Cardiac muscle cell (in vitro differentiated cells and primary cell): ENCODE data around the gene YWHAQ. TPM values are rescaled to one million over a fixed set of nuclear protein-coding genes. Genes with fewer than 3 reads are reported as not detected.

ENCODE experiments used
- DNase-seq, 2 donors: peaks; one replicate each; pipeline versions ENCODE4 v3.0.0 to v3.0.0-alpha.2; 2010 to 2017; ENCODE audit warnings: low read depth in 1 of 2, low spot score in 1 of 2
- H3K27ac ChIP-seq: fragments of 200-600 bp; sonication (generic); 2 replicates; pipeline ENCODE4 v1.5.1; 2016
- H3K27me3 ChIP-seq: fragments of 200-600 bp; sonication (generic); 2 replicates; pipeline ENCODE4 v1.6.0; 2016; ENCODE audit warnings: control low read depth
- H3K36me3 ChIP-seq: fragments of 200-600 bp; sonication (generic); 2 replicates; pipeline ENCODE4 v1.5.1; 2016; ENCODE audit warnings: control low read depth
- H3K4me1 ChIP-seq: fragments of 200-600 bp; sonication (generic); 2 replicates; pipeline ENCODE4 v1.8.1; 2017; ENCODE audit warnings: low read depth, mild to moderate bottlenecking, mixed run types
- H3K4me3 ChIP-seq: fragments of 200-600 bp; sonication (generic); 2 replicates; pipeline ENCODE4 v1.5.1; 2016; ENCODE audit warnings: mild to moderate bottlenecking
- H3K9me3 ChIP-seq: fragments of 200-600 bp; sonication (generic); 2 replicates; pipeline ENCODE4 v1.5.1; 2017; ENCODE audit warnings: low read depth, mild to moderate bottlenecking, control low read depth
- CTCF ChIP-seq: IDR thresholded peaks from 2 replicates; pipeline ENCODE4 v1.5.1; 2012; ENCODE audit warnings: low read depth, mild to moderate bottlenecking, low read length
- polyA plus RNA-seq: library from polyadenylated mRNA; unstranded; fragments of >200 nt; fragmentation: Nextera tagmentation; extraction: Ambion mirVana; gene quantifications from 2 replicates; pipeline ENCODE4 v1.2.1, GENCODE V29; 2016
- total RNA-seq: library from RNA; depleted of rRNA; stranded (reverse); fragments of >200 nt; gene quantifications from 2 replicates; pipeline ENCODE4 v1.2.3, GENCODE V29; 2016

Gene YWHAQ
- total and polyA plus RNA-seq, 2 experiments from 2014 or later, result 240 to 455 TPM

DNA sequence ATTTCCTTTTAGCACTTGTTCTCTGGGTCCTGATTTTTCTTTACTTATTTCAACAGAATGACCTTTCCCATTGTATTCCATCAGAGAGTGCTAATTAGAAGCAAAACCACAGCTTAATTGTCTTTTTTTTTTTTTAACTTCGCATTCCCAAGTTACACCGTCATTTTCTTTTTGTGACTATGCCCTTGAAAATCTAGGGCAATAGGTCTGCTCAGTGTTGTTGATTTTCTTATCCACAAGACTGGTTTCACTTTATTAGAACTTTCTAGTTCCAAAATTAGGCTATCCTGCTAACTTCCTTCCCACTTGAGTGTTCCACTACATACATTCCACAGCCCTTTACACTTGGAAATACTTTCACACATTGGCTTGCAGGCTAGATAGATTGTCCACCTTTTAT is 56.5 kb downstream of the YWHAQ start:
- Histone ChIP-seq H3K4me1 (peaks cover 30% of the 10 kb centered on the region), H3K9me3 (no peaks in the 10 kb centered on the region), H3K27ac (peak overlapping the region; percentile 86), H3K27me3 (no peaks in the 10 kb centered on the region), H3K36me3 (no peaks in the 10 kb centered on the region), H3K4me3 (no peak overlapping the region)
- DNase-seq, result peak in 1 of 2 donors; percentile 42
- TF ChIP-seq CTCF, result no peak

DNA sequence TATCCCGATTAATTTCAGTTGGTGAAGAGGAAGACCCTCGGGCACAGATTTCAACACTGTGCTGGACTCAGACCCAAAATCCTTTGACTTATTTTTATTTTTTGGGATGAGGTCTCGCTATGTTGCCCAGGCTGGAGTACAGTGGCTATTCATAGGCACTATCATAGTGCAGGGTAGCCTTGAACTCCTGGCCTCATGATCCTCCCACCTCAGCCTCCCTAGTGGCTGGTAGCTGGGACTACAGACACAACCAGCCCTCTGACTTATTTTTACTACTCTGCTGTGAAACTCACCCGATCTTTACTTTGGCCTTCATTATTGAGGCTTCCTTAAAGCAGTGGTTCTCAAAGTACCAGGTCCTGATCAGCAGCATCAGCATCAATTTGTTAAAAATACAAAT is 57.0 kb downstream of the YWHAQ start:
- Histone ChIP-seq H3K9me3 (no peaks in the 10 kb centered on the region), H3K27me3 (no peaks in the 10 kb centered on the region), H3K4me3 (no peak overlapping the region), H3K36me3 (no peaks in the 10 kb centered on the region), H3K27ac (peak overlapping the region; percentile 86), H3K4me1 (peaks cover 30% of the 10 kb centered on the region)
- no peak for TF ChIP-seq CTCF
- no peak for DNase-seq

DNA sequence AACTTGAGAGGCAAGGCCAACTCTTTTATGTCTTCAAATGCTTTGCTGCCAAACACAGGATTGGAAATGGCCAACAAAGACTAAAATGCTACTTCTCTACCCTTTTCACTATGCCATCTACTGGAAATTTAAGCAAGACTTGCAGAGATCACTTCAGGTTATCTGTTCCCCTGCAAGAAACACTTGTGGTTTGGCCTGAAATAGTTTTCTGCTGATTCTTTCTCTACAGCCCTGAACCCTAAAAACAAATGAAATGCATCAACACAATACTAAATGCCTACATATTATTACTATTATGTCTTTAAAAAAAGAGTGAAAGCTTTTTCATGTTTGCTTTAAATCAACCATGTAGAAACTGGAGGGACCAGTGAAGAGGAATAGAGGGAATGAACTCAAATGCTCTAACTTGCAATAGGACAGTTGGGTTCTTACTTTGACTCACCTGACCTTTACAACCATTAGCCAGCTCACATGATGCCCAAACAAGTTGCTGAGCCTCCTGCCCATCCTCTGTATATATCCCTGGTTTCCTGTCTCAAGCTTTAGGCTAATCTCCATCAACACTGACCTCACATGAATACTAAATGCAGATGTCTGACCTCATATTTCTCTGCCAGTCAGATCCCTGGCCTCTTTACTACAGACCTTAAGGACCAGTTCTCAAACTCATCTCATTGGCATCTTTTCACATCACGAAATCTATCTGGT is 57.6 kb downstream of the YWHAQ start:
- H3K27me3 ChIP-seq, result no peaks in the 10 kb centered on the region

GRCh38 chr2:9570182-9571060 is 60.4 kb downstream of the YWHAQ start:
- no peak overlapping the region for H3K27ac ChIP-seq
- no peaks in the 10 kb centered on the region for H3K36me3 ChIP-seq
- no peaks in the 10 kb centered on the region for H3K27me3 ChIP-seq
- no peak for TF ChIP-seq CTCF
- H3K4me3 ChIP-seq, result no peak overlapping the region
- no peaks in the 10 kb centered on the region for H3K9me3 ChIP-seq
- DNase-seq, result peak in 1 of 2 donors; percentile 50
- H3K4me1 ChIP-seq, result peaks cover 22% of the 10 kb centered on the region

More for the DNA sequence above, 57.6 kb downstream of the YWHAQ start:
- H3K9me3 ChIP-seq, result no peaks in the 10 kb centered on the region
- TF ChIP-seq CTCF, result no peak
- peaks cover 30% of the 10 kb centered on the region for H3K4me1 ChIP-seq
- H3K36me3 ChIP-seq, result no peaks in the 10 kb centered on the region
- H3K27ac ChIP-seq, result peak overlapping the region; percentile 9
- DNase-seq, result no peak
- no peak overlapping the region for H3K4me3 ChIP-seq

GRCh38 chr2:9565436-9566153 is 65.2 kb downstream of the YWHAQ start:
- peaks cover under 1% of the 10 kb centered on the region for H3K4me1 ChIP-seq
- no peaks in the 10 kb centered on the region for H3K27me3 ChIP-seq
- H3K4me3 ChIP-seq, result no peak overlapping the region
- DNase-seq, result peak in 1 of 2 donors; percentile 95
- no peaks in the 10 kb centered on the region for H3K36me3 ChIP-seq
- H3K27ac ChIP-seq, result no peak overlapping the region
- no peak for TF ChIP-seq CTCF
- no peaks in the 10 kb centered on the region for H3K9me3 ChIP-seq
